ENCODE results near the gene VIPAS39.
A peak's percentile ranks its signal among the peaks of the same experiment; 100 is the strongest.

The VIPAS39 gene

DNA sequence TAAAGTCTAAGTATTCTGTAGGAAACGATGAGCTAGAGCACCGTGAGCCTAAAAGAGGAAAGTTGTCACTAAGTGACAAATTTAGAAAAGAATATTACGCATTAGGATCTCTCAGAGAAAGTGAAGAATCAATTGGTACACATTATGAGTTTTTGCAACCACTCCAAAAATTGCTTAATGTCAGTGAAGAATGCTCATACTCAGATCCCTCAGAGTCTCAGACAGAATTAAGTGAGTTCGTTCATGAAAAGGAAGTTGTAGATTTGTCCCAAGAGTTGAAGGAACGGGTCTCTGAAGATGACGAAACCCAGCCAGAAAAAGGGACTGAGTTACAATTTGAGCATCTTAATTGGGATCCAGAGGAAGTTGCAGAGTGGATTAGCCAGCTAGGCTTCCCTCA lies 78.7 kb downstream of the VIPAS39 start:
- Mint-ChIP-seq H3K9me3 (no peaks in the 10 kb centered on the region), H3K4me3 (no peak overlapping the region), H3K4me1 (peaks cover 26% of the 10 kb centered on the region), H3K27me3 (ENCODE audit: low read depth, poor library complexity) (peaks cover 5% of the 10 kb centered on the region), H3K27ac (no peak overlapping the region), H3K36me3 (ENCODE audit: low read depth) (peaks cover 22% of the 10 kb centered on the region)
- TF ChIP-seq, protein P1, sequence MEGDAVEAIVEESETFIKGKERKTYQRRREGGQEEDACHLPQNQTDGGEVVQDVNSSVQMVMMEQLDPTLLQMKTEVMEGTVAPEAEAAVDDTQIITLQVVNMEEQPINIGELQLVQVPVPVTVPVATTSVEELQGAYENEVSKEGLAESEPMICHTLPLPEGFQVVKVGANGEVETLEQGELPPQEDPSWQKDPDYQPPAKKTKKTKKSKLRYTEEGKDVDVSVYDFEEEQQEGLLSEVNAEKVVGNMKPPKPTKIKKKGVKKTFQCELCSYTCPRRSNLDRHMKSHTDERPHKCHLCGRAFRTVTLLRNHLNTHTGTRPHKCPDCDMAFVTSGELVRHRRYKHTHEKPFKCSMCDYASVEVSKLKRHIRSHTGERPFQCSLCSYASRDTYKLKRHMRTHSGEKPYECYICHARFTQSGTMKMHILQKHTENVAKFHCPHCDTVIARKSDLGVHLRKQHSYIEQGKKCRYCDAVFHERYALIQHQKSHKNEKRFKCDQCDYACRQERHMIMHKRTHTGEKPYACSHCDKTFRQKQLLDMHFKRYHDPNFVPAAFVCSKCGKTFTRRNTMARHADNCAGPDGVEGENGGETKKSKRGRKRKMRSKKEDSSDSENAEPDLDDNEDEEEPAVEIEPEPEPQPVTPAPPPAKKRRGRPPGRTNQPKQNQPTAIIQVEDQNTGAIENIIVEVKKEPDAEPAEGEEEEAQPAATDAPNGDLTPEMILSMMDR (IDR thresholded peaks at IDR 0.05) = no peak
- DNase-seq = no peak

- H3K27me3 Mint-ChIP-seq (ENCODE audit: low read depth, poor library complexity) = no peaks in the 10 kb centered on the region
- no peak overlapping the region for H3K27ac Mint-ChIP-seq
- H3K9me3 Mint-ChIP-seq = no peaks in the 10 kb centered on the region
- no peak overlapping the region for H3K4me3 Mint-ChIP-seq
- TF ChIP-seq, protein P1 (IDR thresholded peaks at IDR 0.05) = no peak
- H3K4me1 Mint-ChIP-seq = peaks cover 38% of the 10 kb centered on the region
- no peak for DNase-seq
- H3K36me3 Mint-ChIP-seq (ENCODE audit: low read depth) = peaks cover 30% of the 10 kb centered on the region
Measured at GRCh38 chr14:77377502-77377844, 79.9 kb downstream of the VIPAS39 start.

GRCh38 chr14:77376771-77377501 lies 80.5 kb downstream of the VIPAS39 start, which contains the start of the genes SAMD15 and TMED8:
TSS of gene SAMD15 (plus strand) at chr14:77377379. CDS start at chr14:77377419, 40 bp downstream.
TSS of gene TMED8 (minus strand) at chr14:77377094. CDS start at chr14:77377053, 41 bp downstream.
- no peaks in the 10 kb centered on the region for H3K9me3 Mint-ChIP-seq
- peak; percentile 91 for DNase-seq
- TF ChIP-seq, protein P1 (IDR thresholded peaks at IDR 0.05) = no peak
- no peaks in the 10 kb centered on the region for H3K27me3 Mint-ChIP-seq (ENCODE audit: low read depth, poor library complexity)
- peaks cover 32% of the 10 kb centered on the region for H3K36me3 Mint-ChIP-seq (ENCODE audit: low read depth)
- peak within 1 kb of the TSS; percentile 92 for H3K4me3 Mint-ChIP-seq
- H3K4me1 Mint-ChIP-seq = peaks cover 43% of the 10 kb centered on the region
- H3K27ac Mint-ChIP-seq = peak within 1 kb of the TSS; percentile 81
